ENCODE results near the gene LRRC8D.

LRRC8D gene

GRCh38 chr1:89827330-89827729, 6.5 kb downstream of the LRRC8D start:
- DNase-seq (ENCODE audit: low read depth): no peak
- TF ChIP-seq, protein P1, sequence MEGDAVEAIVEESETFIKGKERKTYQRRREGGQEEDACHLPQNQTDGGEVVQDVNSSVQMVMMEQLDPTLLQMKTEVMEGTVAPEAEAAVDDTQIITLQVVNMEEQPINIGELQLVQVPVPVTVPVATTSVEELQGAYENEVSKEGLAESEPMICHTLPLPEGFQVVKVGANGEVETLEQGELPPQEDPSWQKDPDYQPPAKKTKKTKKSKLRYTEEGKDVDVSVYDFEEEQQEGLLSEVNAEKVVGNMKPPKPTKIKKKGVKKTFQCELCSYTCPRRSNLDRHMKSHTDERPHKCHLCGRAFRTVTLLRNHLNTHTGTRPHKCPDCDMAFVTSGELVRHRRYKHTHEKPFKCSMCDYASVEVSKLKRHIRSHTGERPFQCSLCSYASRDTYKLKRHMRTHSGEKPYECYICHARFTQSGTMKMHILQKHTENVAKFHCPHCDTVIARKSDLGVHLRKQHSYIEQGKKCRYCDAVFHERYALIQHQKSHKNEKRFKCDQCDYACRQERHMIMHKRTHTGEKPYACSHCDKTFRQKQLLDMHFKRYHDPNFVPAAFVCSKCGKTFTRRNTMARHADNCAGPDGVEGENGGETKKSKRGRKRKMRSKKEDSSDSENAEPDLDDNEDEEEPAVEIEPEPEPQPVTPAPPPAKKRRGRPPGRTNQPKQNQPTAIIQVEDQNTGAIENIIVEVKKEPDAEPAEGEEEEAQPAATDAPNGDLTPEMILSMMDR (IDR thresholded peaks at IDR 0.05; ENCODE audit: low read depth, low read length, missing control alignments): no peak
- H3K4me3 ChIP-seq (ENCODE audit: low read depth, low read length): no peak overlapping the region

- no peak overlapping the region for H3K4me3 ChIP-seq (ENCODE audit: low read depth, low read length)
- TF ChIP-seq, protein P1 (IDR thresholded peaks at IDR 0.05; ENCODE audit: low read depth, low read length, missing control alignments): no peak
- no peak for DNase-seq (ENCODE audit: low read depth)
These were observed 7.1 kb downstream of the LRRC8D start for GRCh38 chr1:89827902-89828301.

GRCh38 chr1:89829186-89829585, 8.4 kb downstream of the LRRC8D start:
- no peak for DNase-seq (ENCODE audit: low read depth)
- TF ChIP-seq, protein P1 (IDR thresholded peaks at IDR 0.05; ENCODE audit: low read depth, low read length, missing control alignments): no peak
- no peak overlapping the region for H3K4me3 ChIP-seq (ENCODE audit: low read depth, low read length)

- no peak overlapping the region for H3K4me3 ChIP-seq (ENCODE audit: low read depth, low read length)
- TF ChIP-seq, protein P1 (IDR thresholded peaks at IDR 0.05; ENCODE audit: low read depth, low read length, missing control alignments): no peak
These were observed 10.8 kb downstream of the LRRC8D start for GRCh38 chr1:89831462-89832120.

DNA sequence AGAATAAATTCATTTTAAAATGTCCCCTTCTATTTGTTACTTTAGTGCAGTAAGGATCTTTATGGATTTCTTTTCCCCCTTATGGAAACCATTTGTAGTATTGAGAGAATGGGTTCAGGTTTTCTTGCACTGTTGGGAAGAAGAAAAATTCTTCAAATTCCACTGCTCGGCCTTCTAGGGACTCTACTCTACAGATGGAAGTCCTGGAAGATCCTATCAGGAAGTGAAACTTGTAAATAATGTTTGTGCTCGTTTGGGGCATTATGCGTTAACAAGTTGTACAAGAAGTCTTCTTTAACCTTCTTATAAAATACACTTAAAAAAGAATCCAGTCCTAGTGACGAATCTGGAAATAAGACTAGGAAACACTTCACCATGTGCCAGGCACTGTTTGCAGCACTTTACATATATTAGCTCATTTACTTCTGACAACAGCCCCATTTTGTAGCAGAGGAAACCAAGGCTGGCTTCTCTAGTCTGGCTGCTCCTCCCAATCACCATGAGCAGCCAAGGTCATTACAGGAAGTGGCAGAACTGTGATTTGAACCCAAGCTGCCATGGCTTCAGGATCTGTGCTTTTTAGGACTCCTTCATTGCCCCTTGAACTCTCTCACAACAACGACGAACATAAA, 11.8 kb downstream of the LRRC8D start:
- no peak for DNase-seq (ENCODE audit: low read depth)
- no peak overlapping the region for H3K4me3 ChIP-seq (ENCODE audit: low read depth, low read length)
- TF ChIP-seq, protein P1 (IDR thresholded peaks at IDR 0.05; ENCODE audit: low read depth, low read length, missing control alignments): no peak

More at GRCh38 chr1:89831462-89832120, 10.8 kb downstream of the LRRC8D start:
- no peak for DNase-seq (ENCODE audit: low read depth)

DNA sequence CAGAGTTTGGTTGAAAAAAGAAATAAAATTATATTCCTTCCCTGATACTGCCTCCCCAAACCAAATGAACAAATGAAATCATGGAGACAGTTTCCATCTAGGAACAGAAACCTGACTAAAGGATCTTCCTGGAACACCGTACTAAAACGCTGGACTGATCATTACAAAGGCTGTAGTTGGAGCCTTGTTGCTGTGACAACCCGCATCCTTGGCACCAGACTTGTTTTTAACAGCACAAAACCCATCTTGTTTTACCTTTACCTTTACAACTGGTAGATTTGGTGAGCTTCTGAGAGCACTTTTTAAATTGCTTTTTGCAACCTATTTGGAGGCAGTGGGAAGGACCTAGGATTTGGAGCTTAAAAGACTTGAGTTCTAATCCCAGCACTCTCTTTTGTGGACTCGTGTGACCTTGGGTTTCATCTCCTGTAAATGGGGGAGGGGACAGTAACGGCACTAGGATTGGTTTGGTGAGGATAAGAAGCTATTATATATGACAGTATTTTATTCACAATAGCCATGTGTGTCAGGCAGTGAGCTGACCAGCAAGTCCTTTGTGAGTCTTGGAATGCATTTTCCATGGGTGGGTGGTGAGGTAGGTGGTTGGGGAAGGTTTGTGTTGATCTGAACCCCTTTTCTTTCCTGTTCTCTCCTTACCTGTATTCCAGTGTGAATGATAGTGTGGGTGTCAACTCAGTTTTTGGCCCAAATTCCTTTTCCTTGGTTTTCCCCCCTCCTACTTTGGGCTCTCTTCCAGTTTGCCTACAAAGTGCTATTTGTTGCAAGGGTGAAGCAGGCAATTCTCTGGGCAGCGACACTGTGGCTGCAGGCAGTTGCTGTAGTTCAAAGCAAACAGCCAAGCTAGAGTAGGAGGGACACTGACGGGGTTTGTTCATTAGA, 12.6 kb downstream of the LRRC8D start:
- no peak for DNase-seq (ENCODE audit: low read depth)
- H3K4me3 ChIP-seq (ENCODE audit: low read depth, low read length): no peak overlapping the region
- TF ChIP-seq, protein P1 (IDR thresholded peaks at IDR 0.05; ENCODE audit: low read depth, low read length, missing control alignments): no peak
